ENCODE measurements around the gene BACH2. TPM values are rescaled to one million over a fixed set of nuclear protein-coding genes. Genes with fewer than 3 reads are reported as not detected.

Gene BACH2
- total RNA-seq, 1 donor from 2014 or later = 34.1 TPM

DNA sequence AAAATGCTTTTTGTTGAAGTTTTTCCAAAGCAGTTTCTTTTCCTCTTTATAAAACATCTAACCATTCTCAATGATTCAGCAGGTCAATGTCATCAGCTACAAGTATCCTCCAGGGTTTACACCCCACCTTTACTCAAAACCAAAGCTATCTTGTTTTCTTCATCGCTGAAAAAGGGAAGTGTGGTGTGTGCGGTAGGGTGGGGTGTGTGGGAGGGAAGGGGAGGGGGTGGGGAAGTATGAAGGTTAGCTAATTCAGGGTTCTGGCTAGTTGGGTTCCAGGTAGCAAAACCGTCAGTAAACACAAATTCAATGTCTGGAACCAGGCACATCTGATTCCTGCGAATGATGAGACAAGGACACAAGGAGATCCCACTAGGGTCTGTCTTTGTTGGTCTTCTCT is 212.8 kb downstream of the BACH2 start:
- Mint-ChIP-seq H3K4me3 (no peak overlapping the region), H3K9me3 (no peaks in the 10 kb centered on the region)
- no peak for DNase-seq (ENCODE audit: low spot score in 2 of 2, unreplicated experiment in 2 of 2)

DNA sequence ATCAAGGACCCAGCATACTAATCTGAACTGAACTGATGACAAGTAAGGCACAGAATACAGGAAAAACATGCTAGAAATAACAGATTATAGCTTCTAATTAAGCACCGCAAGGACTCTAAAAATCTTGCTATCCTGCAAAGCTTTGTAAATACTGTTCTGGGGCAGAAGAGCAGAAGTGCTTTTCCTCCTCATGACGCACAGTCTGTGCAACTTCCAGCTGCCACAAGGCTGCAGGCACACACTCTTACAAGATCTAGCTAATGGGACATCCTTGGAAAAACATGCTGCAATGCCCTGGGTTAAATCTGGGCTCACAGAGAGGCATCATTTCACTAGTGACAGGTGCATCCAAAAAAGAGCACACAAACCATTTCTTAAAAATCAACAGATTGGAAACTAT is 213.8 kb downstream of the BACH2 start:
- Mint-ChIP-seq H3K4me1 (peaks cover 13% of the 10 kb centered on the region), H3K27me3 (ENCODE audit: low read depth) (no peaks in the 10 kb centered on the region), H3K9me3 (no peaks in the 10 kb centered on the region), H3K27ac (no peak overlapping the region), H3K4me3 (no peak overlapping the region), H3K36me3 (peaks cover 2% of the 10 kb centered on the region)
- no peak for TF ChIP-seq CTCF (IDR thresholded peaks at IDR 0.05; ENCODE audit: unreplicated experiment)
- no peak for DNase-seq (ENCODE audit: low spot score in 2 of 2, unreplicated experiment in 2 of 2)

More for the DNA sequence above, 212.8 kb downstream of the BACH2 start:
- H3K36me3 Mint-ChIP-seq = peaks cover 5% of the 10 kb centered on the region
- no peaks in the 10 kb centered on the region for H3K27me3 Mint-ChIP-seq (ENCODE audit: low read depth)
- H3K4me1 Mint-ChIP-seq = peaks cover 15% of the 10 kb centered on the region
- no peak overlapping the region for H3K27ac Mint-ChIP-seq
- no peak for TF ChIP-seq CTCF (IDR thresholded peaks at IDR 0.05; ENCODE audit: unreplicated experiment)

GRCh38 chr6:90080876-90081481 is 215.7 kb downstream of the BACH2 start:
- H3K9me3 Mint-ChIP-seq = no peaks in the 10 kb centered on the region
- H3K27me3 Mint-ChIP-seq (ENCODE audit: low read depth) = no peaks in the 10 kb centered on the region
- H3K27ac Mint-ChIP-seq = no peak overlapping the region
- peaks cover 2% of the 10 kb centered on the region for H3K36me3 Mint-ChIP-seq
- H3K4me1 Mint-ChIP-seq = peaks cover 6% of the 10 kb centered on the region
- TF ChIP-seq CTCF (IDR thresholded peaks at IDR 0.05; ENCODE audit: unreplicated experiment) = no peak
- no peak for DNase-seq (ENCODE audit: low spot score in 2 of 2, unreplicated experiment in 2 of 2)
- no peak overlapping the region for H3K4me3 Mint-ChIP-seq

DNA sequence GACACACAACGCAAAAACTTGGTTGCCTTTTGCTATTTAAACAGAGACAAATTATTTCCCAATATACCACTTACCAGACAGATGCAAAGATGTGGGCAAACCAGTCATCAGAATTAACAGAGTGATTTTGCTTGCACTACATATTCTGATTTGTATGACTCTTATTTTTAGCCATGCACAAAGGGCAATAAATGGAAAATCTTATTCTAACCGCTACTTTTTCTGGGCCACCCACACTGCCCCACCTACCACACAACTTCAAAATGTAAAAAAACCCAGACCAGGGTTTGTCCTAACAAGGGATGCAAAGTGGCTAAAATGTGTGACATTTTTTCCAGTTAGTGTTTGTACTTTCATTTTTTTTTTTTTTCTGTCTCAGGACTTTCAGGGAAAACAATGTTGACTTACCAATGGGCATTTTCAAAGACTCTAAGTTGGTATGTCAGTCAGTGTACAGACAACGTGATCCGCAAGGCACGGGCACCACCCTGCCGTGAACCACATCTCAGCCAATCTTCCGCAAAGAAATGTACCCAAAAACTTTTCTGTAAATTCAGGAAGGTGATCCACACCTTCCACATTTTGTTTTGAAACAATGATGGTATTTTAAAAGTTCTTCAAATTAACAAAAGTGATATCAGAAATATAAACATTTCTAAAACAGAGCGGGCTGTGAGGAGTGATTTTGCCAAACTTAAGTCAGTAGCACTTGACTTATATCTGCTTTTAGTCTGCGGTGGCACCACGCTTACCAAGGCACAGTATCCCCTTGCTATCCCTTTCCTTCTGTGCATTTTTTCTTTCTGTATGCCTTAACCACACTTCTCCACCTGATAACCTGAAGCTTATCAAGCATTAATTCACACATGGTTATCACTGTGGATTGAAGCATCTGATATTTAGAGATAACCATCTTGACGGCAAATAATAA is 216.8 kb downstream of the BACH2 start:
- H3K4me1 Mint-ChIP-seq = peaks cover 6% of the 10 kb centered on the region
- no peaks in the 10 kb centered on the region for H3K36me3 Mint-ChIP-seq
- no peak for TF ChIP-seq CTCF (IDR thresholded peaks at IDR 0.05; ENCODE audit: unreplicated experiment)
- H3K27me3 Mint-ChIP-seq (ENCODE audit: low read depth) = no peaks in the 10 kb centered on the region
- DNase-seq (ENCODE audit: low spot score in 2 of 2, unreplicated experiment in 2 of 2) = no peak
- H3K9me3 Mint-ChIP-seq = no peaks in the 10 kb centered on the region
- no peak overlapping the region for H3K4me3 Mint-ChIP-seq
- H3K27ac Mint-ChIP-seq = no peak overlapping the region

DNA sequence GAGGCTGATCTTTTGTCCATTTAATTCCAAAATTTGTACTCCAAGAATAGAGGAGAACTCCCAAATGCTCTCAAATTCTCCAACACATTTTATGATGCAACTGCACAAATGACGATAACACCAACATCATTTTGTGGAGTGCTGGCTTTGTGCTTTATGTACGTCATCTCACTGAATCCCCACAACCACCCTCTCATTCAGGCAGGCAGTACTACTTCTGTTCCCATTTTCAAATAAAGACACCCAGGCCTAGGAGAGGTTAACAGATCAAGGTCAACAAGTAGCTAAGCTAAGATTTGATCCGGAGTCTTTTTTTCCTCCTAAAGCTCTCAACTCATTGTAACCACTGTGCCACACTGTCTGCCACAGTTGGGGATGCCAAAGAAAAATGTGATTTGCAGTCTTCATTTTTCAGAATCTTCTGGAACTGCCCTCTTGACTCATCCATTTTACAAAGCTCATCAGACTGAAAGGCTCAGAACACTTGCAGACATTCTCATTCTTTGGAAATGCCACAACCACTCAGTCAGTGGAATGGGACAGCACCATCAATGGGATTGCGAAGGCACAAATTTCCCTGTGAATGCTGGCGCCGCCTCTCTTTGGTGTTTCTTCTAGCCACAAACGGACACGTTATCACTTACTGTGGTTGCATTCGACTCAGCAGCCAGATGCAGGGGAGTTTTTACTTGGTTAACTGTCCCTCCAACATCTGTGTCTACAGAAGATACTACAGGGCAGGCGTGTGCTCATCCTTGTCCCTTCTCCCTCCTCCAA is 217.9 kb downstream of the BACH2 start:
- DNase-seq (ENCODE audit: low spot score in 2 of 2, unreplicated experiment in 2 of 2) = no peak
- Mint-ChIP-seq H3K4me1 (peaks cover 9% of the 10 kb centered on the region), H3K9me3 (no peaks in the 10 kb centered on the region), H3K27ac (no peak overlapping the region), H3K4me3 (no peak overlapping the region), H3K27me3 (ENCODE audit: low read depth) (no peaks in the 10 kb centered on the region), H3K36me3 (no peaks in the 10 kb centered on the region)
- no peak for TF ChIP-seq CTCF (IDR thresholded peaks at IDR 0.05; ENCODE audit: unreplicated experiment)

All from mesothelial cell of epicardium (in vitro differentiated cells).